Fibroblast of lung (primary cell): ENCODE results near the gene STK11. TPM values are rescaled to one million over a fixed set of nuclear protein-coding genes. Genes with fewer than 3 reads are reported as not detected.

Source experiments
- DNase-seq, 2 donors: peaks; one replicate each; pipeline versions ENCODE4 v3.0.0 to v3.0.0-alpha.2; 2010; ENCODE audit warnings: low read depth in 2 of 2
- H2AFZ ChIP-seq: 2 replicates; pipeline ENCODE4 v1.5.1; 2012; ENCODE audit warnings: low read length, control low read depth, inconsistent platforms
- H3K27ac ChIP-seq: 2 replicates; pipeline ENCODE4 v1.5.1; 2011; ENCODE audit warnings: low read length, control low read depth; ENCODE audit not compliant: insufficient read depth
- H3K27me3 ChIP-seq: 2 replicates; pipeline ENCODE4 v1.5.1; 2011; ENCODE audit warnings: mild to moderate bottlenecking, low read length; ENCODE audit not compliant: control insufficient read depth, insufficient read depth
- H3K36me3 ChIP-seq: 2 replicates; pipeline ENCODE4 v1.5.1; 2011; ENCODE audit warnings: low read length; ENCODE audit not compliant: control insufficient read depth, insufficient read depth
- H3K4me1 ChIP-seq: 2 replicates; pipeline ENCODE4 v1.5.1; 2011; ENCODE audit warnings: low read length; ENCODE audit not compliant: control insufficient read depth, insufficient read depth; ENCODE audit errors: extremely low read depth
- H3K4me2 ChIP-seq: 2 replicates; pipeline ENCODE4 v1.5.1; 2011; ENCODE audit warnings: low read length, control low read depth; ENCODE audit not compliant: insufficient read depth; ENCODE audit errors: extremely low read depth
- H3K4me3 ChIP-seq, 4 experiments: fragments of 200-600 bp in 1 of 4; sonication (generic) in 1 of 4; replicated peaks in 1 of 4; 2 replicates each; pipeline ENCODE4 v1.5.1; 2011 to 2016; ENCODE audit warnings: low read length in 4 of 4, low read depth in 3 of 4, mild to moderate bottlenecking in 3 of 4, control low read depth in 2 of 4, inconsistent platforms in 1 of 4, mixed read lengths in 1 of 4; ENCODE audit not compliant: insufficient read depth in 1 of 4; ENCODE audit errors: control extremely low read depth in 1 of 4
- H3K79me2 ChIP-seq: 2 replicates; pipeline ENCODE4 v1.5.1; 2012; ENCODE audit warnings: mild to moderate bottlenecking, low read length, inconsistent platforms; ENCODE audit not compliant: control insufficient read depth, insufficient read depth
- H3K9ac ChIP-seq: 2 replicates; pipeline ENCODE4 v1.5.1; 2011; ENCODE audit warnings: mild to moderate bottlenecking, low read length, control low read depth; ENCODE audit not compliant: insufficient read depth
- H3K9me3 ChIP-seq: 2 replicates; pipeline ENCODE4 v1.5.1; 2012; ENCODE audit warnings: low read depth, low read length; ENCODE audit not compliant: control insufficient read depth, insufficient read depth
- H4K20me1 ChIP-seq: 2 replicates; pipeline ENCODE4 v1.5.1; 2011; ENCODE audit warnings: low read length; ENCODE audit not compliant: control insufficient read depth, insufficient read depth; ENCODE audit errors: extremely low read depth
- EZH2 ChIP-seq: IDR thresholded peaks from 2 replicates; pipeline ENCODE4 v1.5.1; 2012; ENCODE audit warnings: low read length, control low read depth, mild to moderate bottlenecking; ENCODE audit errors: missing control alignments
- polyA plus RNA-seq, 2 donors: library from polyadenylated mRNA; depleted of rRNA in 1 of 2; stranded (reverse) in 1 of 2; unstranded in 1 of 2; fragments of >200 nt; gene quantifications; 2 replicates each; pipeline ENCODE4 v1.2.1, GENCODE V29; 2011 to 2012; ENCODE audit warnings: missing spikeins in 1 of 2
- total RNA-seq: library from RNA; depleted of rRNA; stranded (reverse); fragments of >200 nt; gene quantifications from 2 replicates; pipeline ENCODE4 v1.2.1, GENCODE V29; 2014
- TF ChIP-seq, protein P1 (sequence below), 2 donors: IDR thresholded peaks in 1 of 2; conservative IDR thresholded peaks in 1 of 2; 1 replicate in 1 of 2; 2 replicates in 1 of 2; pipeline ENCODE4 v1.5.1; 2011 to 2012; ENCODE audit warnings: low read length in 2 of 2, control low read depth in 1 of 2, inconsistent platforms in 1 of 2, low read depth in 1 of 2, mild to moderate bottlenecking in 1 of 2

The STK11 gene
- total and polyA plus RNA-seq, 2 donors (not counting 1 experiment from before 2014, with no cell fraction given): 23.7 to 96.6 TPM

DNA sequence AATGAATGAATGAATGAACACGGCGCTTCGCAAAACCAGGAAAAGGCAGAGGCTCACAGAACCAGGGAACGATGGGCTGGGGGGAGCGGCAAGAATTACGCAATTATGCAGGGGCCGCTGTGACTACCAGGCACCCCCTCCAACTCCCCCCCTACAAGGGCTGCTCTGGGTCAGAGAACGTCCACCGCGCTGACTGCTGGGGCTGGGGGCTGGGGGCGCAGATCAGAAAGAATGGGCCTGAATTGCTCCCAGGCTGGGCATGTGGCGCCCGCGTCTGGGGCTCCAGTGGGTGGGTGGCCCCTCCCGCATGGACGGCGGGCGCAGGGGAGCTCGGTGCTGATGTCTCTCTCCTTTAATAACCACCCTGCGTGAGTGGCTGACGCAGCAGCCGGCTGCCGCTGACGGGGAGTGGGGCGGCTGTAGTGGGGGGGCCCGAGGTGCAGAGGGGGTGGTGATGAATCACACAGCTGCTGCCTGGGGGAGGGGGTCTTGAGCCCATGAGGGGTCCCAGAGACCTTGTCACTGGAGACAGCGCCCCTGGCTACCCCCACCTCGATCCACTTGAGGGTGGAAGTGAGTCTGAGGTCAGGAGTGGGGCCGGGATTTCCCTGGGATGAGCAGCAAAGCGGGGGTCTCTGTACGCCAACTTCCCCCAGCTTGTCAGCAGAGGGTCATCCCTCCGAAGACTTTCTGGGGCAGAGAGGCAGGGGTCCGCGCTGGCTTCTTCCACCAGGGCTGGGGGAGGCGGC, 62.1 kb downstream of the STK11 start:
- TF ChIP-seq EZH2: no peak
- TF ChIP-seq, protein P1, sequence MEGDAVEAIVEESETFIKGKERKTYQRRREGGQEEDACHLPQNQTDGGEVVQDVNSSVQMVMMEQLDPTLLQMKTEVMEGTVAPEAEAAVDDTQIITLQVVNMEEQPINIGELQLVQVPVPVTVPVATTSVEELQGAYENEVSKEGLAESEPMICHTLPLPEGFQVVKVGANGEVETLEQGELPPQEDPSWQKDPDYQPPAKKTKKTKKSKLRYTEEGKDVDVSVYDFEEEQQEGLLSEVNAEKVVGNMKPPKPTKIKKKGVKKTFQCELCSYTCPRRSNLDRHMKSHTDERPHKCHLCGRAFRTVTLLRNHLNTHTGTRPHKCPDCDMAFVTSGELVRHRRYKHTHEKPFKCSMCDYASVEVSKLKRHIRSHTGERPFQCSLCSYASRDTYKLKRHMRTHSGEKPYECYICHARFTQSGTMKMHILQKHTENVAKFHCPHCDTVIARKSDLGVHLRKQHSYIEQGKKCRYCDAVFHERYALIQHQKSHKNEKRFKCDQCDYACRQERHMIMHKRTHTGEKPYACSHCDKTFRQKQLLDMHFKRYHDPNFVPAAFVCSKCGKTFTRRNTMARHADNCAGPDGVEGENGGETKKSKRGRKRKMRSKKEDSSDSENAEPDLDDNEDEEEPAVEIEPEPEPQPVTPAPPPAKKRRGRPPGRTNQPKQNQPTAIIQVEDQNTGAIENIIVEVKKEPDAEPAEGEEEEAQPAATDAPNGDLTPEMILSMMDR (conservative IDR thresholded peaks at IDR 0.05 in 1 of 2, IDR thresholded peaks at IDR 0.05 in 1 of 2; ENCODE audit: low read depth in 1 of 2, low read length in 2 of 2): no peak
- Histone ChIP-seq H3K4me1 (peaks cover 49% of the 10 kb centered on the region), H3K9ac (peak overlapping the region; percentile 77), H3K9me3 (no peaks in the 10 kb centered on the region), H3K79me2 (peaks cover 35% of the 10 kb centered on the region), H3K4me3 (peak overlapping the region; percentile 51 to 61 (median 56)), H3K36me3 (peaks cover 14% of the 10 kb centered on the region), H3K4me2 (peak overlapping the region; percentile 96), H3K27ac (peak overlapping the region; percentile 96), H3K27me3 (no peaks in the 10 kb centered on the region), H4K20me1 (no peaks in the 10 kb centered on the region), H2AFZ (no peak overlapping the region)
- DNase-seq: peak in 1 of 2 donors; percentile 58

DNA sequence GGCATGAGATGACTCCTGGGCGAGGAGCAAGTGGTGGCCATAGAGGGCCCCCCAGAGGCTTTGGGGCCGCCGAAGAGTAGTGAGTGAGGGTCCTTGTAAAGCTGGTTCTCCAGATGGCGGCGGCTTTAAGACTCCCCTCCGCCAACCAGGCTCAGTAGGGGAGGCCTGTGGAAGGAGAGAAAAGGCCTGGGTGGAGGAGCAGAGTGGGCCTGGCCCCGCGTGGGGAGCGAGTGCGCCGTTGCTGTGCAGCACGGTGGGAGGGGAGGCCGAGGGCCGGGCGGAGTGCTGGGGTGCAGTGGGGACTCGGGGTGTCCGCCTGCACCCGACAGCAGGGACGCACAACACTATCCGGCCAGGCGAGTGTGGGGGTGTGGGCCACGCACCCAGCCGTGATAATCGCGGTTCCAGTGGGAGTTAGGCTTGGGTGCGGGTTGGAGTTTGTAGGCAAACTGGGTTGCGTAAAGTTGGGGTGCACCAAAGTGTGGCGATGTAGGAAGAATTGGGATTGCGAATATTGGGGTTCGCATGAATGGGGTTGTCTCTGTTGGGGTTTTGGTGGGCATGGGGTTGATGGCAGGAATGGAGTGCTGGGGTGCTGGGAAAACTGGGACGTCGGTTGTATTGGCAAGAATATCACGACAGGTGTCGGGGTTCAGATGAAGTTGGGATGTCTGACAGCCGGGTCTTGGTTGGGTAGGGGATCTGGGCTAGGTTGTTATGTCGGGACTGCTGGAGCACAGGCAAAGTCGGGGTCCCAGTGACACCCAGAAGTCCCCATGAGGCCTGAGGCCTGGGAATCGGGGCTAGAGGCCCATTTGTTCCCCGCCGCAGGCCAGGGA, 62.9 kb downstream of the STK11 start:
- H3K36me3 ChIP-seq: peaks cover 20% of the 10 kb centered on the region
- H3K79me2 ChIP-seq: peaks cover 43% of the 10 kb centered on the region
- DNase-seq: no peak
- H3K27ac ChIP-seq: peak overlapping the region; percentile 37
- no peaks in the 10 kb centered on the region for H3K9me3 ChIP-seq
- H3K4me3 ChIP-seq: peak overlapping the region in 1 of 4 experiments; percentile 6
- no peaks in the 10 kb centered on the region for H4K20me1 ChIP-seq
- H3K9ac ChIP-seq: no peak overlapping the region
- H3K4me1 ChIP-seq: peaks cover 42% of the 10 kb centered on the region
- no peak for TF ChIP-seq EZH2
- TF ChIP-seq, protein P1 (conservative IDR thresholded peaks at IDR 0.05 in 1 of 2, IDR thresholded peaks at IDR 0.05 in 1 of 2; ENCODE audit: low read depth in 1 of 2, low read length in 2 of 2): no peak
- H2AFZ ChIP-seq: no peak overlapping the region
- H3K4me2 ChIP-seq: no peak overlapping the region
- H3K27me3 ChIP-seq: no peaks in the 10 kb centered on the region

DNA sequence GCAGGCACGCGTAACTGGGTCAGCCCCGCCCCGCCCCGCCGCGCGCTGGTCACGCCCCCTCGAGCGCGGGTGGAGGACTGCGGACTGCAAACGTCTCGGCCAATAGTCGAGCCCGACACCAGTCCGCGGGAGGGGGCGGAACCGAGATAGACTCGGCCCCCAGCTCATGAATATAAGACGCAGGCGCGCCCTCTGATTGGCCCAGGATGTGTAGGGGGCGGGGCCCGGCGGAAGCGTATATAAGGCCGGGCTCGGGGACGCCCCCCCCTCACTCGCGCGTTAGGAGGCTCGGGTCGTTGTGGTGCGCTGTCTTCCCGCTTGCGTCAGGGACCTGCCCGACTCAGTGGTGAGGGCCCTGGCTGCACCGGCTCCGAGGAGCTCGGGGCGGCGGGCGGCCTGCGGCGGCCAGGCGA, 63.5 kb downstream of the STK11 start, which contains the start of gene CIRBP:
Gene CIRBP, plus strand, starts transcription at position 268 of the 413 bp plus-strand sequence. CDS start 1,602 bp downstream, outside the sequence.
- Histone ChIP-seq H3K27ac (peak within 1 kb of the TSS; percentile 98), H3K79me2 (peaks cover 48% of the 10 kb centered on the region), H3K27me3 (no peaks in the 10 kb centered on the region), H2AFZ (no peak within 1 kb of the TSS), H3K9ac (peak within 1 kb of the TSS; percentile 92), H4K20me1 (no peaks in the 10 kb centered on the region), H3K9me3 (no peaks in the 10 kb centered on the region), H3K4me2 (peak within 1 kb of the TSS; percentile 99), H3K4me3 (peak within 1 kb of the TSS; percentile 69 to 89 (median 81)), H3K4me1 (peaks cover 44% of the 10 kb centered on the region), H3K36me3 (peaks cover 25% of the 10 kb centered on the region)
- no peak for TF ChIP-seq EZH2
- TF ChIP-seq, protein P1 (conservative IDR thresholded peaks at IDR 0.05 in 1 of 2, IDR thresholded peaks at IDR 0.05 in 1 of 2; ENCODE audit: low read depth in 1 of 2, low read length in 2 of 2): no peak
- DNase-seq: peak; percentile 98 to 99
